ENCODE data around the gene EGFR.
"Not testable (repeated sequence)": the region's sequence is repeated elsewhere in the genome, so short reads cannot be mapped to it uniquely, and the experiment has no call there.

EGFR gene

GRCh38 chr7:55031075-55031474 is 12.3 kb downstream of the EGFR start:
- no peak for DNase-seq
- intact Hi-C loops (cut with DNase I): no loop called here

DNA sequence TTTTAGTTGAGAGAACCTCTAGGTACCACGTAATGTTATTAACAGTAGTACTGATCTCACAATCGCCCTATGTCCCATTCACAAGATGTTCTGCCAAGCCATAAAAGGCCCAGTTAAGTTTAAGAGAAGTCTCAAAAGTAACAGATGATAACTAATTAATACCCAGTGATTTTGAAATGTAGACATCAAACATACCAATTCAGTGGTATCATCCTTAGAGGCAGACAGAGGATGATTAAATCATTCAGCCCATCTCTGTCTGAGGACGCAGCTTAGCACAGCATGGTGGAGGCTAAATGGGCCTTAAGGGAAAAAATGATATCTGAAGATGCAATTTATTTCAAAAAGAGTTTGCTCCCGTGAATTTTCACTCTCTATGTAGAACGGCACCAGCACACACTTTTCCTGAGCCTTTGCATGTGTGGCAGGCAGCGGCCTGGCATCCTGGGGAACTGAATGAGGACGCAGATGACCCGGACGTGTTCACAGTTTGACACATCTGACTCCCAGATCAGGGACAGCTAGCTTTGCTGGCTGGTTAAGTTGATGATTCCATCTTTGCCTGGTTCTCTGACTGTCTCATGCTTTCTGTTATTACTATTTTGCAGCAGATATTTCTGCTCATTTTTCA is 13.4 kb downstream of the EGFR start:
- peak in 1 of 42 donors; percentile 39 for DNase-seq
- intact Hi-C loops (cut with DNase I): no loop called here

GRCh38 chr7:55033236-55033846 is 14.5 kb downstream of the EGFR start:
- intact Hi-C loops (cut with DNase I): no loop called here
- DNase-seq: peak in 1 of 42 donors; percentile 32

DNA sequence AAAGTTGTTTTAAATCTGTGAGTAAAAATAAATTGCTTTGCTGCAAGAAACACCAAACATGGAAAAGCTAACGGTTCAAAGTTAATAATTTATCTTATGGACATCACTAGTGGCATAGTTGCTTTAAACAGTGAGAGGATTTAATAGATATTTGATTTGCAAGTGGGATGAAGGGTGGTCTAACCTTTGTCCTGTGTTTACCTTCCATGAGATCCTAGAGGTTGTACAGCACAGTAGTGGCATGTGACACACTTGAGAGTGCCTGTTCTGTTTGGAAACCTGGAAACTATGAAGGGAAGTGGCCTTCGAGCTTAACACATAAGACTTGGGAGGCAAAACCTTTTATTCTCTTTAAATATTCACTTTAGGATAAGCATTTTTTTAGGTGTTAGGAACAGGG is 16.0 kb downstream of the EGFR start:
- intact Hi-C loops (cut with DNase I): no loop called here
- peak in 1 of 42 donors; percentile 22 for DNase-seq

- peak in 1 of 42 donors; percentile 14 for DNase-seq
- intact Hi-C loops (cut with DNase I): not testable (repeated sequence)
Observed at GRCh38 chr7:55035410-55035809, 16.6 kb downstream of the EGFR start.

DNA sequence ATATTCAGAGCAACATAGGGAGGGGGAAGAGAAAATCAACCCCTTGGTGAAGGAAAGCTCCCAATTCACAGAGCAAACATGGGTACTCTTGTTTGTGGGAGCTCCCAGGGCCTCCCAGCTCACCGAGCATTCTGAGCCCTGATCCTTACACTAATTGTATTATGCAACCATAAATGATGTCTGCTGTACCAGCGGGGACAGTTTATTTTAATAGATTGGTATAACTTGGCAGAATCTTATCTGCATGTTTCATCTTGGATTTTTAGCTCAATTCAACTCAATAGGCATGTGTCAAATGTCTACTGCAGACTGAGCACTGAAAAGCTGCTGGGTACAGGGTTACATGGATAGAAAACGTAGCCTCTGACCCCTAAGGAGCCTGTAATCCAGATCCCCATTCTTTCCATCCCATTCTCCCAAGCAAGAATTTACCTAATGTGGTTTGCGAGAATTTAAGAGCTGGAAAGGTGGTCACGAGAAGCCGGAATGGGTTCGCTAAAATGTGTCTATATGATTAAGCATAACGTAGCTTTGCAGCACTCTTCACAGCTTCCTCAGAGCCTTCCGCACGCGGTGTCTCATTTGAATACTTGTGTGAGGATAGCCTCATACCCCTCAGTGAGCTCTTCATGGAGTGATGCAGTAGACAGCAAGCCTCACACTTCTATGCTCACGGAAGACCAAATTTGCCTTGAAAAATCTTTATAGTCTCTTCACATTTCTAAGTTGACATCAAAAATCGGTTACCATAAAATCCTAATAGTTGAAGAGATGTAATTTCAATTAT is 18.3 kb downstream of the EGFR start:
- DNase-seq: peak in 1 of 42 donors; percentile 22
- intact Hi-C loops (cut with DNase I): no loop called here

DNA sequence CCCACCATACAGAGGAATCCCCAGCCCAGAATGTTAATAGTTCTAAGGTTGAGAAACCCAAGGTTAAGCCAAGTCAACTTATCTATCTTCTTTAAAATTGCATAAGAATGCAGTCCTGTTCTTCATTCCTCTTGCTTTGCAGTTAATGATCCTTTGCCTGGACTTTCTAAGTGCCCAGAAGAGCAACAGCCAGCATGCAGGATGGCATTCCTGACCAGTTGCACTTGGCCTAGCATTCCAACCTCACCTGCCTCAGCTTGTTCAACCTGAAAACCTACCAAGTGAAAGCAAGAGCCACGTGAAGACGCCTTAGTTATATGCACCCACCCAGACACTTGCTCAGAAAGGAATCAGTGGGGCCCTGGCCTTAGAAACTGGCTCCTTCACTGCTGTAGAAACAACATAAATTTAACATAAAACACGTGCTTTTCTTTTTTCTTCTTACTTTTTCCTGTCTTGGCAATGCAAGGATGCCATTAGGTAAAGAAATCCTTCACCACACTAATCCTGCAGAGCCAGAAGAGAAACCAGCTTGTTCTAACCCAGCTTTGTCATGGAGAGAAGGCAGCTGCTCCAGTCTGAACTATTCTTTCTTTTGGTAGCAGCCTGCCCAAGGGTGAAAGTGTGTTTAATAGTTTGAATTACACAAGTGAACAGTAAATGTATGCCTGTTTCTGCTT is 25.0 kb downstream of the EGFR start:
- intact Hi-C loops (cut with DNase I): no loop called here

GRCh38 chr7:55044371-55044717 is 25.5 kb downstream of the EGFR start:
- intact Hi-C loops (cut with DNase I): no loop called here

More for the DNA sequence above, 25.0 kb downstream of the EGFR start:
- DNase-seq: peak in 1 of 42 donors; percentile 37

GRCh38 chr7:55044791-55045190 is 26.0 kb downstream of the EGFR start:
- intact Hi-C loops (cut with DNase I): no loop called here
- peak in 1 of 42 donors; percentile 36 for DNase-seq

More at GRCh38 chr7:55044371-55044717, 25.5 kb downstream of the EGFR start:
- peak in 1 of 42 donors; percentile 36 for DNase-seq

DNA sequence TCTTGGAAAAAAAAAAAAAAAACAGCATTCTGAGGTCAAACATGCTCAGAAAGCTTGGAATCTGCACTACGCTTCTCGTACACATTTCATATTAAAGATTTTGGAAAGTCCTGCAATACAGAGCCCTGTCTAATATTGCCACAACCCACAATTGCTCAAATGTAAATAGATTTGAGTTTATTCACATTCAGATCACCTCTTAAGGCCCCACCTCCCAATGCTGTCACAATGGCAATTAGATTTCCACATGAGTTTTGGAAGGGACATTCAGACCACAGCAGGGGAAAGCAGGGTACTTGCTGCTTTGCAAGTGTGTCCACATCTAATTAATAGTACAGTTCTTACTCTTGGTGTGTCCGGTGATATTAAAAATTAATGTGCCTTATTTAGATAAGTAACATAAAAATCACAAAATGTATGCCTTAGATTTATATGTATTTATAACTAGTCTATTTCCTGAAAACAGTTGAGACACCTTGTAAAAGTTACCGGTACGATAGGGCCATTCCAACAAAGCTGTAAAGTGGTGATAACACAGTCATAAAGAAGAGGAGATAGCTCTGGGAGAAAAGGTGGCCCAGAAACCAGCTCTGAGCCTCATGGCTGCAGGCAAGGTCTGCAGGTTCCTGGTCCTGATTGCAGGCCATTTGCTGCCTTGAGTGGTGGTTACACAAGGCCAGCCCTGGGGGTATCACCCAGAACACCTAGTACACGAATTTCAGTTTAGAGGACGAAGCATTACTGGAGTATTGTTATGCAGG is 27.9 kb downstream of the EGFR start:
- peak in 1 of 42 donors; percentile 31 for DNase-seq
- intact Hi-C loops (cut with DNase I): no loop called here

- DNase-seq: peak in 2 of 42 donors; percentile 47 to 70
- intact Hi-C loops (cut with DNase I): no loop called here
Observed at GRCh38 chr7:55048221-55048859, 29.5 kb downstream of the EGFR start.

DNA sequence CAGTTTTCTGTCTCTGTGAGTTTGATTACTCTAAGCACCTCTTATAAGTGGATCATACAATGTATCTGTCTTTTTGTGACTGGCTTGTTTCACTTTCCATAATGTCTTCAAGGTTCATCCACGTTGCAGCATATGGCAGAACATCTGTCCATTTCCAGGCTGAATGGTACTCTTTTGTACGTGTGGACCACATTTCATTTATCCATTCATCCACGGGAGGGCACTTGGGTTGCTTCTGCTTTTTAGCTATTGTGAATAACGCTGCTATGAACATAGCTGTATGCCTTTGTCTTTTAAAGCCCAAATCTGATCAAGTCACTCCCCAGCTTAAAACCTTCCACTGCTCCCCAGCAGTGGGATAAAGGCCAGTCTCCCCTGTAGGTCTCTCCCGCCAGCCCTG is 31.5 kb downstream of the EGFR start:
- intact Hi-C loops (cut with DNase I): no loop called here

DNA sequence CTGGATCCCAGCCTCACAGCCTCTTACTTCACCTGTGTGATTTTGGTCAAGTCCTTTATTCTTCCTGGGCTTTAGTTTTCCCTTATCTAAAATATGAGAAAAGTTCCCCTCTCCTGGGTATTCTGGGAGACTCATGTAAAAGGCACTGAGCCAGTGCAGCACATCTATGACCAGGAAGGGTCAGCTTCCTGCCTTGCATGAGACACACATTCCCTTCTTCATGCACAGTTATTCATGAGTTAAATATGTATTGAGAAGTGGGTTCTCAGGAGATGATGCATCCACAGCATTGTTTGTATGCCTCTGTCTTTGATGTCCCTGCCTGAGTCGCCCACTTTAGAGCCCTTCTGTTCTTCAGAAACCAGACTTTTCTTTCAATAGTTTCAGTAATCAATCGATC is 33.3 kb downstream of the EGFR start:
- intact Hi-C loops (cut with DNase I): no loop called here
- peak in 1 of 42 donors; percentile 21 for DNase-seq

More for the DNA sequence above, 31.5 kb downstream of the EGFR start:
- DNase-seq: peak in 2 of 42 donors; percentile 39 to 52

GRCh38 chr7:55052741-55053427 is 34.1 kb downstream of the EGFR start:
- intact Hi-C loops (cut with DNase I): no loop called here
- peak in 12 of 42 donors; percentile 31 to 71 (median 50) for DNase-seq

- intact Hi-C loops (cut with DNase I): no loop called here
- peak in 10 of 42 donors; percentile 37 to 67 (median 48) for DNase-seq
Observed at GRCh38 chr7:55053651-55054571, 35.1 kb downstream of the EGFR start.

DNA sequence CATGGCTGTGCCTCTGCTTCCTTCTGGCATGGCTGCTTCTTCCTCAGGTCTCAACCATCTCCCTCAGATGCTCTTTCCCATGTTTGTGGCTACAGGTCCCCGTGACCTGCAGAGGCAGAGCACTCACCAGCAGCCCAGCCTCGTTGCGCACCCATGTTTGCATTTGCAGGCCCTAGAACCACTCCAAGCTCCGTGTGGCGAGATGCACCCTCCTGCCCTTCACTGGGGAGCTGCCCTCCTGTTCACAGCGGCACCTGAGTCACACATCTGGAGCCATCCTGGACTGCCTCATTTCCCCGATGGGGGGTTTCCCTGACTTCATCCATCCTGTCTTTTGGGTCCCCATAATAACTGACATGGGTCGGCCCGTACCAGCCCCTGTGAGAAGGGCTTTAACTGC is 35.9 kb downstream of the EGFR start:
- peak in 1 of 42 donors; percentile 37 for DNase-seq
- intact Hi-C loops (cut with DNase I): no loop called here

DNA sequence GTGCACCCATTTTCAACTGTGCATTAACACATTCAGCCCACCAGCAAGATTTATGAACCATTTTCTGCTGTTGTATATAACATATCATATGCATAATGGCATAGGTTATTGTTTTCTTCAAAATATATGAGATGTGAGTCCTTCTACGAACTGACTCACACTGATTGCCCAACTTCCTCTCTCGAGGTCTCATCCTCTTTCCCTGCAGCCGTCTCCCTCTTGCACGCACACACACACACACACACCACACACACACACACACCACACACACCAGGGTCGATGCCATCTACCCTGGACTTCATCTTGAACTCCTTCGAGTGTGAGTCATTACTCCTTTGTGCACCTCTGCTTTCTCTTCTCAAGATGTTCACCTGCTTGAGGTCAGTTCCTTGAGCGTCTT is 36.7 kb downstream of the EGFR start:
- intact Hi-C loops (cut with DNase I): no loop called here

More for the DNA sequence above, 36.7 kb downstream of the EGFR start:
- peak in 1 of 42 donors; percentile 22 for DNase-seq

Measured in head of caudate nucleus (tissue), 42 donors.